GM18502 (cell line): Measurements from ENCODE around the gene ARHGAP26.

Experiments
- ATAC-seq: cut with Tn5 transposase; IDR thresholded peaks from one replicate; pipeline ENCODE4 v1.9.1; 2021; ENCODE audit warnings: mild to moderate bottlenecking; ENCODE audit not compliant: unreplicated experiment, poor library complexity

ARHGAP26 gene

GRCh38 chr5:143259254-143259605 is 489.1 kb downstream of the ARHGAP26 start:
- ATAC-seq, result no peak

- ATAC-seq, result no peak
These were observed 491.7 kb downstream of the ARHGAP26 start for GRCh38 chr5:143261748-143262392.

- peak; percentile 82 for ATAC-seq
These were observed 492.4 kb downstream of the ARHGAP26 start for GRCh38 chr5:143262393-143263174.

- ATAC-seq, result no peak
These were observed 493.2 kb downstream of the ARHGAP26 start for GRCh38 chr5:143263272-143263810.

GRCh38 chr5:143265995-143266394 is 495.8 kb downstream of the ARHGAP26 start:
- ATAC-seq, result no peak

- ATAC-seq, result no peak
These were observed 497.0 kb downstream of the ARHGAP26 start for GRCh38 chr5:143267186-143267585.

- ATAC-seq, result no peak
These were observed 498.2 kb downstream of the ARHGAP26 start for GRCh38 chr5:143268388-143268787.

GRCh38 chr5:143271431-143271830 is 501.3 kb downstream of the ARHGAP26 start:
- ATAC-seq, result no peak

- no peak for ATAC-seq
These were observed 504.8 kb downstream of the ARHGAP26 start for GRCh38 chr5:143274952-143275351.

- no peak for ATAC-seq
These were observed 505.6 kb downstream of the ARHGAP26 start for GRCh38 chr5:143275512-143276363.

GRCh38 chr5:143277536-143277935 is 507.4 kb downstream of the ARHGAP26 start:
- no peak for ATAC-seq
